Hematopoietic multipotent progenitor cell treated with erythropoietin and hydrocortisone succinate and interleukin-3 and kit ligand, for 4 days (in vitro differentiated cells): Measurements from ENCODE around the gene KRT32.
"Not testable (repeated sequence)": the region's sequence is repeated elsewhere in the genome, so short reads cannot be mapped to it uniquely, and the experiment has no call there.

Experiments used
- DNase-seq: peaks from one replicate; pipeline ENCODE4 v3.0.0-alpha.2; 2015

Gene KRT32

GRCh38 chr17:41422586-41422985, 44.6 kb downstream of the KRT32 start:
- DNase-seq, result not testable (repeated sequence)

GRCh38 chr17:41421617-41422016, 45.6 kb downstream of the KRT32 start:
- no peak for DNase-seq

- no peak for DNase-seq
Measured at GRCh38 chr17:41421116-41421515, 46.1 kb downstream of the KRT32 start.

- no peak for DNase-seq
Measured at GRCh38 chr17:41420134-41420533, 47.1 kb downstream of the KRT32 start.

GRCh38 chr17:41419716-41420115, 47.5 kb downstream of the KRT32 start:
- DNase-seq, result no peak

- DNase-seq, result no peak
Measured at GRCh38 chr17:41418116-41418860, 48.9 kb downstream of the KRT32 start.

GRCh38 chr17:41417576-41418015, 49.6 kb downstream of the KRT32 start:
- peak; percentile 22 for DNase-seq

- no peak for DNase-seq
Measured at GRCh38 chr17:41417127-41417526, 50.1 kb downstream of the KRT32 start.

- no peak for DNase-seq
Measured at GRCh38 chr17:41416479-41416878, 50.7 kb downstream of the KRT32 start.

GRCh38 chr17:41415833-41416335, 51.3 kb downstream of the KRT32 start:
- DNase-seq, result no peak

GRCh38 chr17:41415411-41415810, 51.8 kb downstream of the KRT32 start:
- no peak for DNase-seq

GRCh38 chr17:41413982-41414381, 53.2 kb downstream of the KRT32 start:
- DNase-seq, result no peak

- DNase-seq, result no peak
Measured at GRCh38 chr17:41413353-41413957, 53.7 kb downstream of the KRT32 start.

- no peak for DNase-seq
Measured at GRCh38 chr17:41411072-41411840, 55.9 kb downstream of the KRT32 start.
